ENCODE data around the gene VAC14. TPM values are rescaled to one million over a fixed set of nuclear protein-coding genes. Genes with fewer than 3 reads are reported as not detected.

The VAC14 gene
- polyA plus RNA-seq, 1 of the 3 experiments (the other 2 are of a cell fraction): 33.2 TPM

DNA sequence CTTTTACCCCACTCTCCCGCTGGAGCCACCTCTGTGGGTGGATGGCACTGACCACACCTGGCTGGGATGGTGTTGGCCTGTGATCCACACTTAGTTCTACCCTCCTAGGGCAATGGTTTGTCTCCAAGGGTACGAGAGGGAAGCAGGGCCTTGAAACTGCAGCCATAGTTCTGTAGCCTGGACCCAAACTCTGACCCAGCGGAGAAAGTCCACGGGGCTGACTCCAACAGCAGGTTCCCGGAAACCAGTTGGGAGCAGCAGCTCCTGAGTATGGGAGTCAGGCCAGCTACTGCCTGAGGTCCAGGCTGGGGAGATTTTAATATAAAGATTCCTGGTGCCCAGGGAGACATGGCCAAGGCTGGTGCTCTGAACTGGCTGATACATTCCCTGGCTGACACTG, 91.5 kb downstream of the VAC14 start:
- POLR2A ChIA-PET: interaction anchor here (0.9 kb wide), 1 partner anchor 62 kb away, joined by 4 read pairs; no protein-coding TSS in a partner anchor
- Histone ChIP-seq H2AFZ (ENCODE audit: low read depth) (no peak overlapping the region), H4K20me1 (ENCODE audit: insufficient read depth) (no peaks in the 10 kb centered on the region), H3K27ac (ENCODE audit: low read depth in 2 of 2, low read length in 1 of 2) (peak overlapping the region in 1 of 2 experiments; percentile 11; a peak in 1 of 4 replicates), H3F3A (replicated peaks; ENCODE audit: insufficient read depth) (peaks cover 26% of the 10 kb centered on the region), H3K4me2 (no peak overlapping the region), H3K9ac (no peak overlapping the region), H3K27me3 (ENCODE audit: insufficient read depth) (no peaks in the 10 kb centered on the region), H3K4me1 (ENCODE audit: control insufficient read depth in 1 of 2, insufficient read depth in 2 of 2, low read depth in 1 of 2, low read length in 1 of 2) (peaks cover 33 to 79% of the 10 kb centered on the region in 2 experiments), H3K36me3 (replicated peaks in 1 of 2; ENCODE audit: control insufficient read depth in 1 of 2, insufficient read depth in 2 of 2, low read length in 1 of 2) (no peaks in the 10 kb centered on the region), H3K79me2 (ENCODE audit: insufficient read depth) (no peaks in the 10 kb centered on the region), H3K9me3 (no peaks in the 10 kb centered on the region), H3K4me3 (ENCODE audit: low read depth in 2 of 2, low read length in 1 of 2) (no peak overlapping the region), H3K9me2 (no peaks in the 10 kb centered on the region)
- TF ChIP-seq TCF12 (IDR thresholded peaks at IDR 0.05): no peak
- no peak for TF ChIP-seq RXRA (IDR thresholded peaks at IDR 0.05; ENCODE audit: borderline replicate concordance, low read depth)
- TF ChIP-seq, protein P1, sequence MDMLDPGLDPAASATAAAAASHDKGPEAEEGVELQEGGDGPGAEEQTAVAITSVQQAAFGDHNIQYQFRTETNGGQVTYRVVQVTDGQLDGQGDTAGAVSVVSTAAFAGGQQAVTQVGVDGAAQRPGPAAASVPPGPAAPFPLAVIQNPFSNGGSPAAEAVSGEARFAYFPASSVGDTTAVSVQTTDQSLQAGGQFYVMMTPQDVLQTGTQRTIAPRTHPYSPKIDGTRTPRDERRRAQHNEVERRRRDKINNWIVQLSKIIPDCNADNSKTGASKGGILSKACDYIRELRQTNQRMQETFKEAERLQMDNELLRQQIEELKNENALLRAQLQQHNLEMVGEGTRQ (IDR thresholded peaks at IDR 0.05; ENCODE audit: borderline replicate concordance, low read depth, low read length): no peak
- 100% methylated on average over 4 of the region's 5 CpGs for whole genome bisulfite sequencing (ENCODE audit: low lambda C conversion rate)
- CTCF ChIA-PET: interaction anchor here (0.9 to 1.4 kb wide), 2 partner anchors 17 to 30 kb away, joined by 3 to 4 read pairs; no protein-coding TSS in a partner anchor
- DNase-seq: no peak

- Histone ChIP-seq H3K36me3 (replicated peaks in 1 of 2; ENCODE audit: control insufficient read depth in 1 of 2, insufficient read depth in 2 of 2, low read length in 1 of 2) (no peaks in the 10 kb centered on the region), H3F3A (replicated peaks; ENCODE audit: insufficient read depth) (peaks cover 25% of the 10 kb centered on the region), H4K20me1 (ENCODE audit: insufficient read depth) (no peaks in the 10 kb centered on the region), H3K9me2 (no peaks in the 10 kb centered on the region), H3K9ac (no peak overlapping the region), H3K27me3 (ENCODE audit: insufficient read depth) (no peaks in the 10 kb centered on the region), H2AFZ (ENCODE audit: low read depth) (no peak overlapping the region), H3K9me3 (no peaks in the 10 kb centered on the region), H3K4me1 (ENCODE audit: control insufficient read depth in 1 of 2, insufficient read depth in 2 of 2, low read depth in 1 of 2, low read length in 1 of 2) (peaks cover 33 to 79% of the 10 kb centered on the region in 2 experiments), H3K4me3 (ENCODE audit: low read depth in 2 of 2, low read length in 1 of 2) (no peak overlapping the region), H3K27ac (ENCODE audit: low read depth in 2 of 2, low read length in 1 of 2) (peak overlapping the region in 1 of 2 experiments; percentile 96; a peak in 1 of 4 replicates), H3K4me2 (no peak overlapping the region), H3K79me2 (ENCODE audit: insufficient read depth) (no peaks in the 10 kb centered on the region)
- POLR2A ChIA-PET: interaction anchor here (0.9 kb wide), 1 partner anchor 62 kb away, joined by 4 read pairs; no protein-coding TSS in a partner anchor
- no peak for TF ChIP-seq TAF1 (IDR thresholded peaks at IDR 0.05; ENCODE audit: borderline replicate concordance, low read depth, low read length)
- TF ChIP-seq ELF1 (IDR thresholded peaks at IDR 0.05): no peak
- TF ChIP-seq EZH2phosphoT487 (IDR thresholded peaks at IDR 0.05; ENCODE audit: borderline replicate concordance, low read depth): no peak
- CTCF ChIA-PET: interaction anchor here (0.9 to 1.4 kb wide), 2 partner anchors 16 to 29 kb away, joined by 3 to 4 read pairs; no protein-coding TSS in a partner anchor
- DNase-seq: no peak
- 84% methylated on average over 15 of the region's 20 CpGs for WGBS (ENCODE audit: low lambda C conversion rate)
These were observed 92.4 kb downstream of the VAC14 start for GRCh38 chr16:70708366-70709246.

- no peaks in the 10 kb centered on the region for H4K20me1 ChIP-seq (ENCODE audit: insufficient read depth)
- DNase-seq: no peak
- H3K4me2 ChIP-seq: peak overlapping the region; percentile 77
- H3K9ac ChIP-seq: peak overlapping the region; percentile 61
- CTCF ChIA-PET: interaction anchor here (1.1 to 1.9 kb wide), 3 partner anchors 7 to 64 kb away, joined by 3 to 7 read pairs (median 6); no protein-coding TSS in a partner anchor
- H3K36me3 ChIP-seq (replicated peaks in 1 of 2; ENCODE audit: control insufficient read depth in 1 of 2, insufficient read depth in 2 of 2, low read length in 1 of 2): no peaks in the 10 kb centered on the region
- POLR2A ChIA-PET: no interaction called here
- no peaks in the 10 kb centered on the region for H3K79me2 ChIP-seq (ENCODE audit: insufficient read depth)
- 29% methylated on average over 7 of the region's 7 CpGs for WGBS (ENCODE audit: low lambda C conversion rate)
- peaks cover 35% of the 10 kb centered on the region for H3F3A ChIP-seq (replicated peaks; ENCODE audit: insufficient read depth)
- no peaks in the 10 kb centered on the region for H3K27me3 ChIP-seq (ENCODE audit: insufficient read depth)
- H3K4me1 ChIP-seq (ENCODE audit: control insufficient read depth in 1 of 2, insufficient read depth in 2 of 2, low read depth in 1 of 2, low read length in 1 of 2): peaks cover 49 to 79% of the 10 kb centered on the region in 2 experiments; a peak in 3 of 4 replicates
- H3K9me2 ChIP-seq: no peaks in the 10 kb centered on the region
- H2AFZ ChIP-seq (ENCODE audit: low read depth): peak overlapping the region; percentile 73; the same call in 1 of the 2 replicates
- H3K27ac ChIP-seq (ENCODE audit: low read depth in 2 of 2, low read length in 1 of 2): peak overlapping the region; percentile 56 to 96
- H3K9me3 ChIP-seq: no peaks in the 10 kb centered on the region
- H3K4me3 ChIP-seq (ENCODE audit: low read depth in 2 of 2, low read length in 1 of 2): peak overlapping the region in 1 of 2 experiments; percentile 21; a peak in 1 of 4 replicates
- TF ChIP-seq FOXM1 (IDR thresholded peaks at IDR 0.05; ENCODE audit: low read depth) (peak; percentile 40; the same call in 1 of the 2 replicates), RCOR1 (IDR thresholded peaks at IDR 0.05; ENCODE audit: low read length) (no peak), NFIC (IDR thresholded peaks at IDR 0.05; ENCODE audit: borderline replicate concordance) (peak; percentile 48; the same call in 1 of the 2 replicates), ELF1 (IDR thresholded peaks at IDR 0.05) (peak; percentile 52; the same call in 1 of the 2 replicates), EP300 (IDR thresholded peaks at IDR 0.05; ENCODE audit: borderline replicate concordance in 1 of 2, low read depth in 1 of 2, low read length in 1 of 2) (peak; percentile 49 to 77; a peak in 3 of 4 replicates), RXRA (IDR thresholded peaks at IDR 0.05; ENCODE audit: borderline replicate concordance, low read depth) (0 out of 2 replicates have a peak, but pooled peaks have one; percentile 27), RFX5 (IDR thresholded peaks at IDR 0.05; ENCODE audit: low read length) (no peak), MEF2A (IDR thresholded peaks at IDR 0.05; ENCODE audit: borderline replicate concordance, low read depth) (no peak), FOSL2 (IDR thresholded peaks at IDR 0.05; ENCODE audit: borderline replicate concordance, low read depth) (peak; percentile 66; the same call in 1 of the 2 replicates), GABPA (IDR thresholded peaks at IDR 0.05; ENCODE audit: low read depth) (peak; percentile 35), PBX3 (IDR thresholded peaks at IDR 0.05) (peak; percentile 76), JUND (IDR thresholded peaks at IDR 0.05) (peak; percentile 89; the same call in 1 of the 2 replicates)
- TF ChIP-seq, protein P2, sequence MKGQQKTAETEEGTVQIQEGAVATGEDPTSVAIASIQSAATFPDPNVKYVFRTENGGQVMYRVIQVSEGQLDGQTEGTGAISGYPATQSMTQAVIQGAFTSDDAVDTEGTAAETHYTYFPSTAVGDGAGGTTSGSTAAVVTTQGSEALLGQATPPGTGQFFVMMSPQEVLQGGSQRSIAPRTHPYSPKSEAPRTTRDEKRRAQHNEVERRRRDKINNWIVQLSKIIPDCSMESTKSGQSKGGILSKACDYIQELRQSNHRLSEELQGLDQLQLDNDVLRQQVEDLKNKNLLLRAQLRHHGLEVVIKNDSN (IDR thresholded peaks at IDR 0.05; ENCODE audit: borderline replicate concordance, low read depth): no peak
These were observed 94.0 kb downstream of the VAC14 start for GRCh38 chr16:70706948-70707465.

All from SK-N-SH (cell line).